ENCODE data around the gene OPTC.

OPTC gene

DNA sequence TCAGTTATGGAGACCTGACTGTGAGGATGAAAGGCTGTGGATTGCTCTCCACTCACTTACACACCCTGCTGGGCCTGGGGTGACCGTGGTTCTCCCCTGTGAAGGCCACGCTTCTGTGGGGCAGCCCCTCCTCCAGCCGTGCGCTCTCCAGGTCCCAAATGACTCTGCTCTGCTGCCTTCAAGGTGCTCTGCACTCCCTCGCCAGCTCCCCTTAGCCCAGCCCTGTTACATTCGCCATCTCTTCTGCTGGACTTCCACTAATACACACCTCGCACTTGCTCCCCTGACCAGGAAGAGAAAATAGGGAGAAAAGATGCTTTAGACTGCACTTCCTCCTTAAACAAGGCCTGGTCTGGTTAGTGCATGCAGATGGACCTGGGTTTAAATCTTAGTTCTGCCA is 24.6 kb downstream of the OPTC start:
- DNase-seq, result no peak

DNA sequence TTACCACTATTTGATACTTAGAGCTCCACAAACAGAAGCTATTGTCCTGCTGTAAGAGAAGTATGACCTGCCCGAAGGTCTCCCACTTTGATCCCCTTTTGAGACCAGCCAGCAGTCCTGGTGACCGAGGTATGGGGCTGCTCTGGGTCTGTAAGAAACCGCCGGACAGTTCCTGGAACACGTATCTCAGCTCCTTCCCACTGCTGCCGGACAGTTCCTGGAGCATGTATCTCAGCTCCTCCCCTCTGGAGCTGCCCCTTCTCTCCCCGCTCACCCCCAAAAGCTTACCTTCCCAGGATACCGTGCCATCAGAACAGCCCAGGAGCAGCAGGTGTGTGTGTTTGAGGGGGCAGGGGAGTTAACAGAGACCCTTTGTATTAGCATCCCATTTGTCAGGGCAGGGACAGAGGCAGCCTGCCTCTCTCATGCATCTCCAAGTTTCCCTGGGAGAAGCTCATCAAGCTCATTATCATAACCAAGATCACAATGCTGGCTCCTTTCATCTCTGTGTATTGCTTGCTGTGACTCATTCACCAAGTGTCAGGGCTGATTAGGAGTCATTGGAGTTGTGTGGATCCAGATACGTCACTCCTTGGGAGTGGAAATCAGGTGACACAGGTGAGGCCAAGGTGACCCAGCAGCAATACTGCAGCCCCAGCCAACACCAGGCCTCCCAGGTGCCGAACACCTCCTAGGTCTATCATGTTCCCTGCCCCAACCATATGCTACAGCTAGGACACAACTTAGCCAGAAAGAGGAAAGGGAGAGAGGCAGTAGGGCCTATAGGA is 25.3 kb downstream of the OPTC start:
- DNase-seq, result no peak

GRCh38 chr1:203519896-203520295 is 25.9 kb downstream of the OPTC start:
- no peak for DNase-seq

DNA sequence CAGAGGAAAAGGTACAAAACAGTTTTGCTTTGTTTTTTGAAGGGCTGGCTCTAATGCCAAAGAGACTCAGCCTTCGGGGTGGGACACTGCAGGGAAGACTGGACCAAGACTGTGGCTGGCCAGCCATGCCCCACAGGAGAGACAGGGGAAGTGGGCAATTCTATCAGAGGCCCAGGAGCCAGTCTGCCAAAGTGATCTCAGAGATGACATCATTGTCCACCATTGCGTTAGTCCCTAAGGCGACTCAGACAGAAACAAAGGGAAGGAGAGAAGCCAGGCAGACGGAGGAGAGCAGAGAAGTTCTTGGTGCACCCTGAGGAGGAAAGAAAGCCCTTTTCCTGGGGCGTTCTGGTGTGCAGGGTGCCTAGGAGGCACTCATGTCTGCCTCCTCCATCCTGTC is 26.4 kb downstream of the OPTC start:
- DNase-seq, result no peak

- DNase-seq, result no peak
Measured at GRCh38 chr1:203521074-203521794, 27.3 kb downstream of the OPTC start.

DNA sequence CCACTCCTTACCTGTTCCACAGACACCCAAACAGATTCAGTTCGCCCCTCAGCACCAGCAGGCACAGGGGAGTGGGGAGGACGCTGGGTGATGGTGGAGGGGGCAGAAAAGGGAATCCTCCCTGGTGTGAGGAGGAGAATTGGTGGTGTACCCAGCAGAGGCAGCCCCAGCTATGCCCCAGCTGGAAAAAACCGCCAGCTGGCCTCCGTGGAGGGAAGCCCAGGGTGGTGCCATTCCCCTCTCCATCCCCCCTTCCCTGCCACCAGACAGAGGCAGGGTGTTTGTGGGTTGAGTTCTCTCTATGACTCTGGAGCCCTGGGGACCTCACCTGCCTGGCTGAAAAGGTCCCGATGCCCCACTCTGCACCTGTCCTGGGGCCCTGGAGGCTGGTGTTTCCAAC is 27.9 kb downstream of the OPTC start:
- no peak for DNase-seq

DNA sequence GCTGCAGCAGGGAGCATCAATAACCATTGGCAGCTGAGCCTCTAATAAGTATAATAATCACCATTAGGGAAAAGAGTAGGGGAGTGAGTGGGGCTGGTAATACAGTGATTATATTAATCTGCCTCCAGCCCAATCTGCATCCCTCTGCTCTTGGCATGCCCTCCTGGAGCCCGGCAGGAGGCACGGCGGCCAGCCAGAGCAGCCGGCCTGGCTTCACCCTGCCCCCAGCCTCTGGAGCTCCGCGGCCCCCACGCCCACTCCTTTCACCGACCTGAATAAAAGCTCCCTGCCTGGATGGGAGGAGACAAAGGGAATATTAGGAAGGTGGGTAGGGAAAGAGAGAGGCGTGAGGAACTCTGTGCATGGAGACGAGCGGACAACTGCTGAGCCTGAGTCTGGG is 28.3 kb downstream of the OPTC start:
- no peak for DNase-seq

DNA sequence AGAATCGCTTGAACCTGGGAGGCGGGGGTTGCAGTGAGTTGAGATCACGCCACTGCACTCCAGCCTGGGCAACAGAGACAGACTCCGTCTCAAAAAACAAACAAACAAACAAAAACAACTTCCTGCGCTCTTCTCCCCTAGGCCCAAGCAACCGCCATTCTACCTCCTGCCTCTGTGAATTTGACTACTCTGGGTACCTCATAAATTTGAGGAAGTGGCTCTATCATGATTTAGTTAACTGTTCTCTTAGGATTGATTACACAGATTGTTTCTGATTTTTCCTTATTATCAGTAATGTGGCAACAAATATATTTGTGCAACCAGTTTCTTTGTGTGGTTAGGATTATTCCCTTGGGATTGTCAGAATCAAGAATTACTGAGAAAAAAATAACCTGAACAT is 29.7 kb downstream of the OPTC start:
- DNase-seq, result no peak

GRCh38 chr1:203524152-203524551 is 30.2 kb downstream of the OPTC start:
- no peak for DNase-seq

GRCh38 chr1:203524824-203525223 is 30.9 kb downstream of the OPTC start:
- no peak for DNase-seq

GRCh38 chr1:203525685-203526084 is 31.7 kb downstream of the OPTC start:
- no peak for DNase-seq

- DNase-seq, result no peak
Measured at GRCh38 chr1:203526130-203526529, 32.2 kb downstream of the OPTC start.

DNA sequence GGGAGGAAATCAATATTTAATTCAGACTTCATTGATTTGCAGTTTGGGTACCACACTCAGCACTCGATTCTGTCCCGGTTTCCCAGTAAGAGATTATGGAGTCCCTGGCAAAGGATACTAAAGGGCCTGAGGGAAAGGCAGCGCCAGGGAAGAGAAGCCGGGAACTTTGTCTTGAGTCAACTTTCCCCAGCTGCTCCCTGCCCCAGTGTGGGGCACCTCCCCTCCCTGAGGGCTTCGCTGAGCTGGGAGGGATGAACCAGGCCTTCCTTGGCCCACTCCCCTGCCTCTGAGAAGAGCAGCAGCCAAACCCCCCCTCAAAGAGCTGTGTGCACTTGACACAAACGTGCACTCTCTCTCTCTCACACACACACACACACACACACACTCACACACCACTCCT is 32.6 kb downstream of the OPTC start:
- no peak for DNase-seq

GRCh38 chr1:203527013-203527412 is 33.1 kb downstream of the OPTC start:
- no peak for DNase-seq

DNA sequence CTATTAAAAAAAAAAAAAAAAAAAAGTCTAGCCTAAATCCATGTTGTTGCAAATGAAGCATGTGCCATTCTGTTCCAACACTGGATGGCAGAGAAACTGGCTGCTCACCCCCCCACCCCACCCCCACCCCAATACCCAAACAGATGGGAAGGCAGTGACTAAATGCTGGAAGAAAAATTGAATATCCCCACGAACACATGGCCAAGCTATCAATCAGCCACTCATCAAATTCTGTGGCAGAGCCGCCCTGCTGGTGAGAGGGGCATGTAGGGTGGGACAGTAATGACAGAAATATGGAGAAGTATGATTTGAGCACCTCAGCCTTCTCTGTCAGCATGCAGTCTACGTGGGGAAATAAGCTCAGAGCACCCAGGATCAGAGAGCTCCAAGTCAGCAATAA is 34.1 kb downstream of the OPTC start:
- no peak for DNase-seq

GRCh38 chr1:203528976-203529835 is 35.3 kb downstream of the OPTC start:
- DNase-seq, result no peak

DNA sequence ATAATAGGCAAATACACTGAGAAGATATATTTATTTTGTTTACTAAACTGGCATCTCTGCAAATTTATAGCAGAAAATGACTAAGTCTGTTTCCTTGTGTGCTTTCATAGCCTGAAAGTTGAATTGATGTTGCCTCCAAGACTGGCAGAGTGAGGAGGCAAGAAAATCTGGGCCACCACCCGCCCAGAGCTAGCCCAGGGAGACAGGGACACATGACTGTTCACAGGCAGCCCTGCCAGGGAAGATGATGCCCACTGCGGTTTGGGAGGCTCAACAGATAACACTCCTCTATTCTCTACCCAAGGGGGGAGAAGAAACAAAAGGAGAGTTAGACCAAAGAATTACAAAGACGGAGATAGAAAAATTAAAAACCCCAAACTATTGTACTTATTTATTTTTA is 37.1 kb downstream of the OPTC start:
- no peak for DNase-seq

GRCh38 chr1:203534012-203534411 is 40.1 kb downstream of the OPTC start:
- DNase-seq, result no peak

- DNase-seq, result no peak
Measured at GRCh38 chr1:203534526-203534925, 40.6 kb downstream of the OPTC start.

DNA sequence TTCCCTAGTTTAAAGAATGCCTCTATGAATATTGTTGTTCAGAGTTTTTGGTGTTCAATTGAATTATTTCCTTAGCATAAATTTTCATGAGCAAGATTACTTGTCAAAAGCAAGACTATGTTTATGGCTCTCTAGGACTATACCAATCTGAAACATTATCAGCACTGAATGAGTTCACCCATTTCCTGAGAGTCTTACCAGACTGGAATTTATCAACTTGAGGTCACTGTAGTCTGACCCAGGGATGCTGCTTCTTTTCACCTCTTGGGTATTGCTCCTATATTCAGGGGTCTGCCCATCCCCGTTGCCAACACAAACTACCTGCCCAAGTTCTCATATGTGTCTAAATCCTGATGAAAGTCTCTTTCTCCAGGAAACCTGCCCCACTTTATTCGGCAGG is 42.6 kb downstream of the OPTC start:
- no peak for DNase-seq

DNA sequence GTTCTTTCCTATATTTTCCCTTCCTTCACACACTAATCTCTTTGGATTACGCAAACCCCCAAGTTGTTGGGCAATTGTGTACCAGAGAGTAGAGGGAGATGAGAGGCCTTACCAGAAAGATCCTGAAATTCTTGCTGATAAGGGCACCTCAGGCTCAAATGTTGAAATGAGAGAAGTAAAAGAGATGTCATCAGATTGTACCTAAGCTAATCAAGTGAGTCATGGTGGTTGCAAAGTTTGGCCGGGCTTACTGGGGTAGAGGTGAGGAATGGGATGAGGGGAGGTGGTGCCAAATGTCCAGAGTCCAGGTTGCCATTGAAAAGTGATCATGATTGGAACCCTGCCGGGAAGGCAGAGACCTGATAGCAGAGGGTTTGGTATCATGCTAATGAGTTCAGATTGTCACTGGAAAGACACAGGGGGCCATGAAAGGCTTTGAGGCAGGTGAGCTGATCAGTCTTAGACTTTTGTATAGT is 43.1 kb downstream of the OPTC start:
- no peak for DNase-seq

GRCh38 chr1:203537806-203538464 is 44.0 kb downstream of the OPTC start:
- no peak for DNase-seq

GRCh38 chr1:203538726-203539125 is 44.8 kb downstream of the OPTC start:
- DNase-seq, result no peak
